GM18870 (cell line): ENCODE measurements around the gene GALNT18.
"Not testable (repeated sequence)": the region's sequence is repeated elsewhere in the genome, so short reads cannot be mapped to it uniquely, and the experiment has no call there.

ENCODE experiments used
- ATAC-seq: cut with Tn5 transposase; IDR thresholded peaks from one replicate; pipeline ENCODE4 v1.9.1; 2021; ENCODE audit warnings: moderate library complexity; ENCODE audit not compliant: unreplicated experiment

GALNT18 gene

GRCh38 chr11:11467312-11467711, 154.5 kb downstream of the GALNT18 start:
- no peak for ATAC-seq

- no peak for ATAC-seq
Measured at GRCh38 chr11:11464555-11464954, 157.2 kb downstream of the GALNT18 start.

- no peak for ATAC-seq
Measured at GRCh38 chr11:11463405-11463804, 158.4 kb downstream of the GALNT18 start.

GRCh38 chr11:11461473-11461872, 160.3 kb downstream of the GALNT18 start:
- ATAC-seq, result no peak

GRCh38 chr11:11459578-11459977, 162.2 kb downstream of the GALNT18 start:
- no peak for ATAC-seq

- ATAC-seq, result no peak
Measured at GRCh38 chr11:11458485-11458884, 163.3 kb downstream of the GALNT18 start.

GRCh38 chr11:11458001-11458400, 163.8 kb downstream of the GALNT18 start:
- ATAC-seq, result no peak

GRCh38 chr11:11456866-11457265, 164.9 kb downstream of the GALNT18 start:
- no peak for ATAC-seq

GRCh38 chr11:11454671-11455223, 167.1 kb downstream of the GALNT18 start:
- ATAC-seq, result no peak

GRCh38 chr11:11451501-11452005, 170.3 kb downstream of the GALNT18 start:
- ATAC-seq, result peak; percentile 96

GRCh38 chr11:11450744-11451362, 171.0 kb downstream of the GALNT18 start:
- no peak for ATAC-seq

- ATAC-seq, result no peak
Measured at GRCh38 chr11:11449327-11449726, 172.5 kb downstream of the GALNT18 start.

GRCh38 chr11:11448626-11449025, 173.2 kb downstream of the GALNT18 start:
- no peak for ATAC-seq

- not testable (repeated sequence) for ATAC-seq
Measured at GRCh38 chr11:11447601-11448000, 174.2 kb downstream of the GALNT18 start.

- ATAC-seq, result no peak
Measured at GRCh38 chr11:11446967-11447366, 174.8 kb downstream of the GALNT18 start.

- no peak for ATAC-seq
Measured at GRCh38 chr11:11446564-11446963, 175.2 kb downstream of the GALNT18 start.

GRCh38 chr11:11445441-11446185, 176.2 kb downstream of the GALNT18 start:
- ATAC-seq, result no peak

GRCh38 chr11:11444804-11445131, 177.0 kb downstream of the GALNT18 start:
- ATAC-seq, result no peak

- ATAC-seq, result no peak
Measured at GRCh38 chr11:11444027-11444803, 177.6 kb downstream of the GALNT18 start.

- no peak for ATAC-seq
Measured at GRCh38 chr11:11442791-11443190, 179.0 kb downstream of the GALNT18 start.

- ATAC-seq, result no peak
Measured at GRCh38 chr11:11441516-11441915, 180.3 kb downstream of the GALNT18 start.
